SK-N-MC (cell line): ENCODE data around the gene TNFSF10.

Source experiments
- EZH2 ChIP-seq: fragments of 200-600 bp; sonication (generic); IDR thresholded peaks from one replicate; pipeline ENCODE4 v1.6.1; 2017; ENCODE audit warnings: antibody characterized with exemption
- POLR2AphosphoS5 ChIP-seq: IDR thresholded peaks from 2 replicates; pipeline ENCODE4 v1.6.1; 2012; ENCODE audit warnings: mild to moderate bottlenecking, low read depth, low read length, borderline replicate concordance

- TF ChIP-seq POLR2AphosphoS5 (no peak), EZH2 (no peak)
Observed at GRCh38 chr3:172465281-172465680, 57.9 kb downstream of the TNFSF10 start.
